GM18498 (cell line): ENCODE results near the gene FBLL1.
"Not testable (repeated sequence)": the region's sequence is repeated elsewhere in the genome, so short reads cannot be mapped to it uniquely, and the experiment has no call there.

Experiments used
- ATAC-seq: cut with Tn5 transposase; IDR thresholded peaks from one replicate; pipeline ENCODE4 v1.9.1; 2021; ENCODE audit warnings: mild to moderate bottlenecking, moderate library complexity; ENCODE audit not compliant: unreplicated experiment

The FBLL1 gene

DNA sequence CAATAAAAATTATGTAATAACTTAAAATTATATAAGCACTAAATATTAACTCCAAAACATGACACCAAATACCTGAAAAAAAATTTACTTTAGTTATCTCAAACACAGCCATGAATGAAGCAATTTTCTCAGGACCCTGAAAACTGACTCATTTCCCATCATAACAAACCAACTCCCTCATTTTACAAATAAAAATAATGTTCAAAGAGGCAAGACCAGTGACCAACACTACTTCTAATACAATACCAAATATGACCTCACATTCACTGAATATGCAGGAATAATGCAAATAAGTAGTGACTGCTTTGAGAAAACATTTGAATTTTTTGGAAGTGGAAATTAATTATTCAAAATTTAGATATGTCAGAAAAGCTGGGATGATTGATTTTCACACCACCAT is 21.6 kb downstream of the FBLL1 start:
- ATAC-seq: no peak

DNA sequence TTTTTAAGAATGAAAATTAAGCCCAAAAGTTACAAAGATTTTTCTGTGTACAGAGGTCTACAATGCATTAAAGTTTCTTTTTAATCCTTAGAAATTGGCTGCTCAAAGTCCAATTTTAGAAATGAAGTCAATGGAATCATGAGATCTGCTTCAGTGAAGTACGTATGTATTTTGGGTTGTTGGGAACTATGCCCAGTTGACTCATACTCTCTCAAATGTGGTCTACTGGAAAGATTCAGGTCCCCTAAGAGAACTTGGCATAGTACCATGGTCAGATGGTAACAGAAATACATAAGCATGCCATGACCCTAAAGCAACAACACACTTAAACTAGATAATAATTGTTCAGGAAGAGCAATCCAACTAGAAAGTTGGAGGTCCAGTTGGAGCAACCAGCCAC is 23.0 kb downstream of the FBLL1 start:
- no peak for ATAC-seq

DNA sequence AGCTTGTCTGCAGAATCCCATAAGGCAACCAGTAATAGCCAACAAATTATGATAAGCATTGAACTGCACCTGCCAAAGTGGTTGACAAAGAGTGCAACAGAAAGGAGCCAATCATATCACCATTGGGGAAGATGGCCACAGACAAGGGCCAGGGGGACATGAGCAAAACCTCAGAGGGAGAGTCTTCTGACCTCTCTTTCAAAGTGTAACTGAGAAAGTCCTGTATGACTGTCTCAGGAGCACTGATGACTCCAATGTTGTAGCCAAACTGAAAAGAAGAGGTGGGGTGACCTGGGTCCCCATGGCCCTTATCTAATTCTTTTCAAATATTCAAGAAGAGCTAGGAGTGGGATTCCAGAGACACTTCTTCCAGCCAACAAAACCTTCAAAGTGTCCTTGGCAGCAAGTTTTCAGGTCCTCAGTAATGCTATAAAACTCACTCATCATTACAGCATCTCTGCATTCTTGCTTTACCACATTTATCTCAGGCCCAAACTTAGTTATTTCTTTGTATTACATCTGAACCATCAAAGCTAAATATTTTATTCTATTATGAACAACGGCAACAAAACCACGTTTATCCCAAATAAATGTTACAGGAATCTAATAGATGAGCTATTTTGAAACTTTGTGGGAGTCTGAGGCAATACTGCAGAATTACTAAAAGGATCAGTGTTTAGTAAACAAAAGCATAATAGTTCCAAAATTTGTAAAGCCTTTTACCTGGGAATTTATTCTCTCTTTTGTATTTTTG is 24.4 kb downstream of the FBLL1 start:
- ATAC-seq: no peak

DNA sequence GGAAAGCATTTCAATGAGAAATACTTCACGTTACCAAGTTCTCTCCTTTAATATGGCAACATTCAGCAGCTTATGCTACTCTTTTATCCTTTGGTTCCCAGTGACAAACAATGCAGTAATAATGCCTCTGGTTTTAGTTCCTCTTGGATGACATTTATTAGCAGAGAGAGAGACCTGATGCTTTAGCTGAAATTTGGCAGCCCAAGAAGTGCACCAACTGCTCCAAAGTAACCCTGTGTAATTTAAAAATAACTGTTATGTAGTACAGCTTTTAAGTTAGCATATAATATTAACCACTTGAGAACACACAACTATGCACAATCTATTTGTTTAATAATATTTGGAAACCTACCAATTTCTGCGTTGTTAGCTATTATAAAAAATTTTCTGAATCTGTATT is 28.3 kb downstream of the FBLL1 start:
- ATAC-seq: no peak

DNA sequence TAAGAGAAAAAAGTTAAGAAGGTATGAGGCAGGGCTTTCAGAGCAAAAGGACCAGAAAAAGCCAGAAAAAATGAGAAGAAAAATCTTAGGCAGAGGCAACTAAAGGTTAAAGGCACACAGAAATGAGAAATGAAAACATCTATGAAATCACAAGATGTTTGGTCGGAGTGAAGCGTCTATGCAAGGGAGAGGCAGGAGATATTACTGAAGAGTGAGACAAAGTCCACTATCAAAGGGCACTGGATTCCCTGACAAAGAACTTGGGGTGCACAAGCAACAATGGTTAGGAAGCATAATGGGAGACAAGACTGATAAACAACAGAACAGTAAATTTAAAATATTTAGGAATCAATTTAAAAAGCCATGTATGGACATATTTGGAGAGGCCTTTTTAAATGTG is 33.2 kb downstream of the FBLL1 start:
- ATAC-seq: no peak

DNA sequence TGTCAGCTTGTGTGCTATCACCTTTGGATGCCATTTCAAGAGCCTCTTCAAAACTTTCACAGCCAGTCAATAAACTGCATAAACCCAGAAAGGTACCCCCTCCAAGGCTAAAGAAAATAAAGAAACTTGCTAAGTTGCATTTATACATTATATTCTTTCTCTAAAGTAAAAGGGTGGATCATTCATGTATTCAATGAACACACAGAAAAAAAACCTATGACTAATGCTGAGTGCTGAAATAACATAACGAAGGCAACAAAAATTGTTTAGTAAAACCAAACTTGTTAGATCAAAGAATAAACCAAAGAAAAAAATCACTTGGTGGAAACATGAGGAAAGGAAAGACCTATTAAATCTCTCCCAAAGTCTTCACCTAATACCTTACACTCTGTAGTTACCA is 34.9 kb downstream of the FBLL1 start:
- no peak for ATAC-seq

DNA sequence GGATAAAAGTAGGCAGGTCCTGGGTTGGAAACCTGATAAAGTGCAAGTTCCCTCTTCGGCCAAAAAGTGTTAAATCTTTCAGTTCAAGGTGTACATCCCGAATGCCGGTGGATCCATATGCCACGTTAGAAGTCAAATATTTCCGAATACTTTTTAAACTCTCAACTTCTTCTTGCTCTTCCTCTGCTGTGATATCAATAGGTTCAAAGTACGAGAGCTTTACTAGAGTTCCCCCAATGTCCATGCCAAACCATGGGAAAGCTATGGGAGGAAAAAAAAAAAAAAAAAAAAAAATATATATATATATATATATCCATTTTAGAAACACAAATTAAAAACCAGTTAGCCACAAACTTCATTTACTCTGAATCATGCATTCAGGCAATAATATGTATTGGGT is 39.6 kb downstream of the FBLL1 start:
- no peak for ATAC-seq

DNA sequence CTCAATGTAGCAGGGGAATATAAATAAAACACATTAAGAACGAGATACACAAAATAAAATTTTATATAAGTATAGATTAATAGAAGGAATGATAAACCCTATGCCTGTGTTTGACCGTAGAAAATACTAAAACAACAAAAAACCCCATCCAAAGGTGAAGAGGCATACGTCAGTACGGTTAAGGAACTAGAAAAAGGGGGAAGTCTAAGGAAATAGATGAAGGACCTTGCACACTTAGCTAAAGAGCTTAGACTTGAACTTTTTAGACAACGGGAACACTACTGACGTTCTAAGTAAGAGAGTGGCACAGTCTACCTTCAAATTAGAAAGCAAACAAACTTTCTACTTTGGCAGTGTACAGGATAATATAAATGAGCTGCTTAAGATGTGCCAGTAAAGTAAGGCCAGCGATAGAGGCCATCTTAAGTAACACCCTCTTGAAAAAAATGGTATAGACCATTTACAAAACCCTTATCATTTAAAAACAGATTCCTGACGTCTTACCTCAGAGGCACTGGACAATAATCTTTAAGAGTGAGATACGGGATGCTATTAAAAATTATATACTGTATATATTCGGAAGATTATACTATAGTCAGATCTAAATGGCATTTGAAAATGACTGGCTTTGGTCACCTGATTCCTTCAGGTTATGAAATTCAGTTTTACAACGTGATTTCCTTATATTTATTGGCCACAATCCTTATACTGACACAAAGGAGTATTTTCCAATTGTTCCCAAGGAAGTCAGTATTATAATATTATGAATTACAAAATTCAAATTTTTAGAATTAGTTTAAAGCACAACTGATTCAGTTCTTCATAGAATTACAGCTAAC is 41.6 kb downstream of the FBLL1 start:
- ATAC-seq: no peak

DNA sequence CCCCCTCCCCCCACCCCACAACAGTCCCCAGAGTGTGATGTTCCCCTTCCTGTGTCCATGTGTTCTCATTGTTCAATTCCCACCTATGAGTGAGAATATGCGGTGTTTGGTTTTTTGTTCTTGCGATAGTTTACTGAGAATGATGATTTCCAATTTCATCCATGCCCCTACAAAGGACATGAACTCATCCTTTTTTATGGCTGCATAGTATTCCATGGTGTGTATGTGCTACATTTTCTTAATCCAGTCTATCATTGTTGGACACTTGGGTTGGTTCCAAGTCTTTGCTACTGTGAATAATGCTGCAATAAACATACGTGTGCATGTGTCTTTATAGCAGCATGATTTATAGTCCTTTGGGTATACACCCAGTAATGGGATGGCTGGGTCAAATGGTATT is 44.6 kb downstream of the FBLL1 start:
- not testable (repeated sequence) for ATAC-seq

DNA sequence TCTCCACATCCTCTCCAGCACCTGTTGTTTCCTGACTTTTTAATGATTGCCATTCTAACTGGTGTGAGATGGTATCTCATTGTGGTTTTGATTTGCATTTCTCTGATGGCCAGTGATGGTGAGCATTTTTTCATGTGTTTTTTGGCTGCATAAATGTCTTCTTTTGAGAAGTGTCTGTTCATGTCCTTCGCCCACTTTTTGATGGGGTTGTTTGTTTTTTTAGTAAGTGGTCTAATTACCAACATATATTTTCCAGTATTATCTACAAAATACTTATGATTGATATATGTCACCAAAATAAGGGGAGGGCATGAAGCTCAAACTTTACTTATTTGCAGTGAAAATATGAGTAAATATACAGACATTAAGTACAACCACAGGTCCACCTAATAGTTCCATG is 45.1 kb downstream of the FBLL1 start:
- ATAC-seq: not testable (repeated sequence)

DNA sequence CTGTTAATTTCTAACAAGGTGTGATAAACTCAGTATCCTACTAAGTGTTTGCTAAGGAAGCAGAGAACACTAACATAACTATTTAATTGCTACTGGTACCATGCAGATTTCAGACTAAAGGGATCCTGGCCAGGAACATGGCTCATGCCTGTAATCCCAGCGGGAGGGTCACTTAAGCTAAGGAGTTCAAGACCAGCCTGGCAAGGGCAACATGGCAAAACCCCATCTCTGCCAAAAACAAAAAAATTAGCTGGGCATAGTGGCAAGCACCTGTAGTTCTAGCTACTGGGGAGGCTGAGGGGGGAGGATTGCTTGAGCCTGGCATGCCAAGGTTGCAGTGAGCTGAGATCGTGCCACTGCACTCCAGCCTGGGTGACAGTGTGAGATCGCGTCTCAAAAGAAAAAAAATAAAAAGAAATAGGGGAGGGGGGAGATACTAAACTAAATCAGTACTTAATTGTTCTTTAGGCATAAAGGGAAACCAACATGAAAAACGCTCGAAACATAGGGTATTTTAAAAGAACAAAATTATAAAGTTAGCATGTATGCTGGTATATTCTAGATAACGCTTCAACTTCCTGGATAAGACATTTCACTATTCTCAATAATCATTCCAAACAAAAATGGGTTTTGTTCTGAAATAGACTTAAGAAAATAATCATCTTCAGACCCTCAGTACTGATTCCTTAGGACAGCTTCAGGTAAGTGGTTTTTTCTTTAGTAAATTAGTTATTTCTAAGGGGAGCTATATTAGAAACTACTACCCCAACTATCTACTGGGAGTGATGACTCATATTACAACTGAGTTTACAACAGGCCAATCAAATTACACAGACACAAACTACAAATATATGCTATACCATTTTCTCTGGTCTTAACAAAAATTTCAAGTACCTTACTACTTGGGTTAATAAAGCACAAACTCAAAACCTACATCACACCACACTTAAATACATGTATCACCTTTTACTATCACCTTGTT is 46.6 kb downstream of the FBLL1 start:
- no peak for ATAC-seq

DNA sequence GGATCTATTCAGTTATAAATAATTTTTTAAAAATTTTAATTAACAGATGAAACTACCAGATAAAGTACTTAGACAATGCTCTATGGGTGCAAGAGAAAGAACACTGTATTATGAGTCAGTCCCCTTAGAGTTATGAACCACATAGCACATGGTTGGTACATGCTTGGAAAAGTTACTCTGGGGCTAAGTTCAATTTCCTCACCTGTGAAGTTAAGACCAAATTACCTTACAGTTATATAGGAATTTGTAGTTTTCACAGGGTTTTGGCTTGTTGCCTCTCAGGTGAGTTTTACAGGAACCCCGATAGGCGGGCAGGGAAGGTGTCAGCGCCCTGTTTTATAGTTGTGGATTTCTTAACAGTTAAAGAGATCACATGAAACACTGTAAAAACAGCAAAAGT is 48.9 kb downstream of the FBLL1 start:
- ATAC-seq: no peak

DNA sequence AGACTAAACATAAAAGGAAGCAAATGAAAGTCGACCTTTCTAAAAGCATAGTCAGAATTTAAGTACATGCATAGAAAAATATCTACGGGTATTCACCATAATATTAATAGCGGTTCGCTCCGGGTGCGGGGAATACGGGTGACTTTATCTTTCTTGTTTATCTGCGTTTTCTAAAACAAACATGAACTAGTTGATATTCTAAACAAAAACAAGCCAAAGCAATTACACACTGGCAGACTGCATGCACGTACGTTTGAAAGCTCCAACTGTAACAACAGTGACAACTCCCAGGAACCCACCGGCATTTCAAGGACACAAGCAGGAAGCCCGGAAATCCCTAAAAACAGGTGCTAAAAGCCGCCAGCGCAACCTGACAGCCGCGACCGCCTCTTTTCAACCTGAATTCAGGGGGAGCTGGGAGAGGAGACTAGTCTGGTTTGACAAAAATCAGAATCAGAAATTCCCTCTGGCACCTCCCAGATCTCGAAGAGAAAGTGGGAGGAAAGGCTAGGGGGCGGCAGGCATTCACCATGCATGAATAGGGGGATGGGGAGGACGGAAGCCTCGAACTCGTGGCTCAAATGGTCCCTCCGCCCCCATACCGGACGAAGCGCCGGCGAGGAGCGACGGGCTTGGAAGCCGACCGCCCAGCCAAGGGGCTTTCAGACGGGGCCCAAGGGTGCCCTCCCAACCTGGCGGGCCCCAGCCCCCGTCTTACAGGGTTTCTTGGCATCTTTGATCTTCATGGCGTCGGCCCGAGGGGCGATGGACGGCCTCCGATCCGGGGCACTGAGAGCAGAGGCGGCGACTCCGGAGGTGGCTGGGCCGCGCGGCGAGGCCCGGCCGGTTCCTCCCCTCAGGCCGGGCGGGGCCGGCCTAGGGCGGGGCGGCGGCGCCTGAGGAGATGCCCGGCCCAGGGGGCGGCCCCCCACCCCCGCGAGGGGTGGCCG is 49.7 kb downstream of the FBLL1 start, which contains the start of gene PANK3:
PANK3 (minus strand) TSS at position 831 of the 950 bp plus-strand sequence; CDS start at position 746, 85 bp downstream.
- ATAC-seq: peak; percentile 74

DNA sequence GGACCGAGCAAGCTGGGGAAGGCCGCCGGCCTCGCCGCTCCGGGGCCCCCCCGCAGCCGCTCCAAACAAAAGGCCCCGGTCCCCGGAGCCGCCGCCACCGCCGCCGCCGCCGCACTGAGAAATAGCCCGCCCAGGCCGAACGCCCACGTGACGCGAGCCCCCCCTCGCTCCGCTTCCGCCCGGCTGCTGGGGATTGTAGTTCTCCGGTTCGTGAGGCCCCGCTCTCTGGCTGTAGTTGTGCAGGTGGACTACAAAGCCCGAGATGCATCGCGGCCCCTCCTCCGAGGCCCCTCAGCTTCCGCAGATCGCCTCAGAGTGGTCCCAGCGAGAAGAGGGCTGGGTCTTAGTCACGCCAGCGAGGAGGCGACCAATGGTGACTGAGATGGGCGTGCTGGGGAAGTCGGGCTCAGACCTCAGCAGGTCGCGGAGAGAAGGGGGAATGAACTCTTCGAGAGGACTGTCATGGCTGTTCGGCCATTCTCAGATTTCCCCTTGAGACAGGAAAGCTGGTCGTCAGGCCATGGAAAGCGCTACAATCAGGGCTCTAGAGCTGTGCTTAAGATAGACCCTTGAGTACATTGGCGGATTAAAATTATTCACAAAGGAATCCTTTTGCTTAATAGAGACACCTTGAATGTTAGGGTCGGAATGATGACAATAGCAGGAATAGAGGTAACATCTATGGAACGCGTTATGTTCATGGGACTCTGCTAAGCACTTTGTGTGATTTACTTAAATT is 50.6 kb downstream of the FBLL1 start:
- ATAC-seq: peak; percentile 94

DNA sequence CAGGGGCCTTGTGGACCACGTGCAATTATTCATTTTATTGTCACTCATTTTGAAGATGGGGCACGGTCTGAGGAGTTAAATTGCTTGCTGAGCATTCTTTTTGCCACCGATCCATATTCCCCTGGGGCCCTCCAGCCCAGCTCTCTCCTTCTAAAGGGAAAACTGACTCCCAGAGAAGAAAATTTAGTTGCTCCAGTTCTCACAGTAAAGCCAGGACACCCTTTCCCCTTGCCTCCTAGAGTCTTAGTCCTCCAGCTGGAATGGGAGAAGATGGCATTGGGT is 51.1 kb downstream of the FBLL1 start:
- ATAC-seq: no peak
